NCI-H226 (cell line): ENCODE data around the gene CLEC20A.

ENCODE experiments used
- DNase-seq: peaks from one replicate; pipeline ENCODE4 v3.0.0-alpha.2; 2015

CLEC20A gene

GRCh38 chr1:178498896-178499675 is 2.3 kb upstream of the CLEC20A start:
- DNase-seq, result no peak

GRCh38 chr1:178497903-178498478 is 1.2 kb upstream of the CLEC20A start:
- no peak for DNase-seq

- DNase-seq, result no peak
These were observed 889 bp downstream of the CLEC20A start for GRCh38 chr1:178495741-178496409.

GRCh38 chr1:178495158-178495557 is 1.6 kb downstream of the CLEC20A start:
- DNase-seq, result no peak

- DNase-seq, result no peak
These were observed 2.2 kb downstream of the CLEC20A start for GRCh38 chr1:178494569-178494971.

GRCh38 chr1:178493301-178493741 is 3.4 kb downstream of the CLEC20A start:
- no peak for DNase-seq

- DNase-seq, result no peak
These were observed 4.4 kb downstream of the CLEC20A start for GRCh38 chr1:178492341-178492740.

GRCh38 chr1:178491721-178492120 is 5.0 kb downstream of the CLEC20A start:
- DNase-seq, result no peak

GRCh38 chr1:178490967-178491366 is 5.8 kb downstream of the CLEC20A start:
- no peak for DNase-seq

- no peak for DNase-seq
These were observed 6.6 kb downstream of the CLEC20A start for GRCh38 chr1:178490136-178490535.

- DNase-seq, result no peak
These were observed 7.4 kb downstream of the CLEC20A start for GRCh38 chr1:178489399-178489798.

- DNase-seq, result no peak
These were observed 8.4 kb downstream of the CLEC20A start for GRCh38 chr1:178488393-178488792.

- DNase-seq, result no peak
These were observed 9.6 kb downstream of the CLEC20A start for GRCh38 chr1:178487070-178487615.

- no peak for DNase-seq
These were observed 10.4 kb downstream of the CLEC20A start for GRCh38 chr1:178486100-178487069.

- DNase-seq, result peak; percentile 28
These were observed 11.2 kb downstream of the CLEC20A start for GRCh38 chr1:178485541-178485981.

- DNase-seq, result no peak
These were observed 12.0 kb downstream of the CLEC20A start for GRCh38 chr1:178484698-178485225.

- DNase-seq, result no peak
These were observed 13.4 kb downstream of the CLEC20A start for GRCh38 chr1:178483251-178483957.

GRCh38 chr1:178477841-178478240 is 18.9 kb downstream of the CLEC20A start:
- no peak for DNase-seq

- no peak for DNase-seq
These were observed 19.4 kb downstream of the CLEC20A start for GRCh38 chr1:178477373-178477772.

GRCh38 chr1:178472531-178472930 is 24.2 kb downstream of the CLEC20A start:
- no peak for DNase-seq

GRCh38 chr1:178470411-178470960 is 26.3 kb downstream of the CLEC20A start:
- DNase-seq, result peak; percentile 93
